GM12891 (cell line): ENCODE data around the gene NEDD4.

Experiments
- POLR2A ChIP-seq: IDR thresholded peaks from 2 replicates; pipeline ENCODE4 v1.6.1; 2011; ENCODE audit warnings: low read depth, low read length, control low read depth
- POLR2AphosphoS5 ChIP-seq: IDR thresholded peaks from 2 replicates; pipeline ENCODE4 v1.6.1; 2011; ENCODE audit warnings: low read depth, low read length, control low read depth
- POU2F2 ChIP-seq: IDR thresholded peaks from 2 replicates; pipeline ENCODE4 v1.6.1; 2011; ENCODE audit warnings: low read depth, mild to moderate bottlenecking, control low read depth, low read length, moderate library complexity
- TAF1 ChIP-seq: IDR thresholded peaks from 2 replicates; pipeline ENCODE4 v1.6.1; 2011; ENCODE audit warnings: low read depth, low read length, control low read depth

DNA sequence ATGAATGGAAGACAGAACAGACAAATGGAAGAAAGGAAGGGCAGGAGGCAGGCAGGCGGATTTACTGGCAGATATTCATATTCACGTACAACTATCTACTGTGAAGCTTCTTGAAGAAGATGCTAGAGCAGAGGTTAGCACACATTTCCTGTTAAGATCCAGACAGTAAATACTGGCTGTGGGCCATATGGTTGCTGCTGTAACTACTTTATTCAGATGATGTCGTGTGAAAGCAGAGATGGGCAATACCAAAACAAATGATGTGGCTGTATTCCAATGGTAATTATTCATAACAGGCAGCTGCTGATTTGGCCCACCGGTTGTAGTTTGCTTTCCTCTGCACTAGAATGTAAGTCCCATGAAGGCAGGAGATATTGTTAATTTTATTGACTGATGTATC is 134.8 kb downstream of the NEDD4 start:
- TF ChIP-seq POU2F2 (no peak), TAF1 (no peak), POLR2A (no peak), POLR2AphosphoS5 (no peak)
